ENCODE data around the gene CCSER1.
"Not testable (repeated sequence)": the region's sequence is repeated elsewhere in the genome, so short reads cannot be mapped to it uniquely, and the experiment has no call there.

The CCSER1 gene

DNA sequence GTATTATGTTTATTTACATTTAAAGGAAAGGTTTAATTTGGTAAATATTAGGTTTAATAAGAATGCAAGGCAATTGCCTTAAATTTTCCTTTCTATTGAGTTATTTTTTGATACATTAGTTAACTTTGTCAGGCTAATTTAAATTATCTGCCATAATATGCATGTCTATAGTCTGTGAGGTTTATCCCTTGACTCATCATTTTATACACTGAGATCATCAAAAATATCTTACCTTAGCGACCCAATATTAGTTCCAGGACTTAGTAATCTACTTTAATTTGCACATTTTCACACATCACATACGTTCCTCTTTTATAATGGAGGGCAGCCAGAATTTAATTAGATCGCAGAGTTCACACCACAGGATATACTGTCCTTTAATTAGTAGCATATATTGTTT lies 1177.1 kb downstream of the CCSER1 start:
- no peak overlapping the region for H3K27ac Mint-ChIP-seq (ENCODE audit: low read depth)
- H3K27me3 Mint-ChIP-seq = no peaks in the 10 kb centered on the region
- DNase-seq (ENCODE audit: low spot score in 2 of 2) (no peak), ATAC-seq (replicated peaks; ENCODE audit: extremely low read depth, poor library complexity, severe bottlenecking) (no peak)
- peaks cover 12% of the 10 kb centered on the region for H3K9me3 Mint-ChIP-seq
- no peak overlapping the region for H3K4me3 Mint-ChIP-seq
- no peaks in the 10 kb centered on the region for H3K36me3 Mint-ChIP-seq (ENCODE audit: insufficient read depth)
- no peaks in the 10 kb centered on the region for H3K4me1 Mint-ChIP-seq

DNA sequence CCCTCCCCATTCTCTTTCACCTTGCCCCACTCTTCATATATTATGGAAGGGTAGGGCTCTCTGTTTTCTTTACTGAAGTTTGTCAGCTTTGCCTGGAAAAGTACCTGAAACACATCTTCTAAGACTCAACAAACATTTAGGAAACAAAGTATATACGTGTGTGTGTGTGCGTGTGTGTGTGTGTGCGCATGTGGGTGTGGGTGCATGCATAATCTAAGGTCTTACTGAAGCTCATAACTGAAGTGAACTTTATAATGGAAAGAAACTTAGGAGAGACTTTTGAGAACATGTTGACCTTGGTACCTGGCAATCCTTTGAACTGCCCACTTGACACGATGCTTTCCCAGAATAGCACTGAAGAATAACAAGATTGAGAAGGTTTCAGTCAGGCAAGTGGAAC lies 1190.2 kb downstream of the CCSER1 start:
- Mint-ChIP-seq H3K27me3 (no peaks in the 10 kb centered on the region), H3K4me3 (no peak overlapping the region), H3K9me3 (peaks cover 12% of the 10 kb centered on the region), H3K36me3 (ENCODE audit: insufficient read depth) (no peaks in the 10 kb centered on the region), H3K27ac (ENCODE audit: low read depth) (no peak overlapping the region), H3K4me1 (no peaks in the 10 kb centered on the region)
- no peak for ATAC-seq (replicated peaks; ENCODE audit: extremely low read depth, poor library complexity, severe bottlenecking)
- DNase-seq (ENCODE audit: low spot score in 2 of 2) = no peak

DNA sequence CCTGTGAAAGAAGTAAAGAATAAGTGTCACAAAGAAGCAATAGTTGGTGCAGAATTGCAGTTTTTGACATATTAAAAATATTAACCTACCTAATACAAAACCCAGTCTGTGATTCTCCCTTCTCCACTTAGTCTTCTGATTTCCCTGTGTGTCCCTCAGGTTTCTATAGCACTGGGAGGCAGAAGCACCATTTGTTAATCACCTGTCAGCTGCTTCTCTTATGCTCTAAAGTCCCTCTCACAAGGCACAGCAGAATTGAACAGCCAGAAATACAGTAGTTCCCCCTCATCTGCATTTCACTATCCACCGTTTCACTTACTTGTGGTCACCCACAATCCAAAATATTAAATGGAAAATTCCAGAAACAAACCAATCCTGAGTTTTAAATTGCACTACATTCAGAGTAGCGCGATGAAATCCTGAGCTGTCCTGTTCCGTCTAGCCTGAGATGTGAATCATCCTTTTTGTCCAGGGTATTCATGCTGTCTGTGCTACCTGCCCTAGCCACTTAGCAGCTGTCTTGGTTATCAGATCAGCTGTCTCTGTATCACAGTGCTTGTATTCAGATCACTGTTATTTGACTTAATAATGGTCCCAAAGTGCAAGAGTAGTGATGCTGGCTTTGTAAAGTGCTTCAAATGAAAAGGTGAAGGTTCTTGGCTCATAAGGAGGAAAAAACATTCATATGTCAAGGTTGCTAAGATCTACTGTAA lies 1192.5 kb downstream of the CCSER1 start:
- H3K9me3 Mint-ChIP-seq = peaks cover 3% of the 10 kb centered on the region
- H3K27me3 Mint-ChIP-seq = no peaks in the 10 kb centered on the region
- no peak overlapping the region for H3K4me3 Mint-ChIP-seq
- H3K27ac Mint-ChIP-seq (ENCODE audit: low read depth) = no peak overlapping the region
- DNase-seq (ENCODE audit: low spot score in 2 of 2) (no peak), ATAC-seq (replicated peaks; ENCODE audit: extremely low read depth, poor library complexity, severe bottlenecking) (no peak)
- no peaks in the 10 kb centered on the region for H3K4me1 Mint-ChIP-seq
- H3K36me3 Mint-ChIP-seq (ENCODE audit: insufficient read depth) = no peaks in the 10 kb centered on the region

DNA sequence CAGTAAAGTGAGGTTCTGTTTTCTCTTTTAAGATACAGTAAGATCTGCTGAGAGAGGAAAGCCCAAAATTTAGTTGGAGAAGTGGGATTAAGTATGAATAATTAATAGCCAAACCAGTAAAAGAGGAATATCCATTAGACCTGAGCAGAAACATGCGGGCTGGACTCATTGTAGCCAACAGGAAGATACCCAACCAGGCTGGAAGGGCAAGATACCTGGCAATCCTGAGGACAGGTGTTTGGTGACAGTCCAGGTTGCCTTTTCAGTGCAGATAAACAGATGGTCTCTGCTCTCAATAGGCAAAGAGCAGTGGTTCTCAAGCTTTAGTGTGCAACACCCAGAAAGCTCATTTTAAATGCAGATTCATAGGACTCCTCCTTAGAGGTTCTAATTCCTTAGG lies 1195.8 kb downstream of the CCSER1 start:
- ATAC-seq (replicated peaks; ENCODE audit: extremely low read depth, poor library complexity, severe bottlenecking) (no peak), DNase-seq (ENCODE audit: low spot score in 2 of 2) (no peak)
- Mint-ChIP-seq H3K9me3 (peaks cover 10% of the 10 kb centered on the region), H3K4me1 (no peaks in the 10 kb centered on the region), H3K27me3 (no peaks in the 10 kb centered on the region), H3K4me3 (no peak overlapping the region), H3K36me3 (ENCODE audit: insufficient read depth) (no peaks in the 10 kb centered on the region), H3K27ac (ENCODE audit: low read depth) (no peak overlapping the region)

DNA sequence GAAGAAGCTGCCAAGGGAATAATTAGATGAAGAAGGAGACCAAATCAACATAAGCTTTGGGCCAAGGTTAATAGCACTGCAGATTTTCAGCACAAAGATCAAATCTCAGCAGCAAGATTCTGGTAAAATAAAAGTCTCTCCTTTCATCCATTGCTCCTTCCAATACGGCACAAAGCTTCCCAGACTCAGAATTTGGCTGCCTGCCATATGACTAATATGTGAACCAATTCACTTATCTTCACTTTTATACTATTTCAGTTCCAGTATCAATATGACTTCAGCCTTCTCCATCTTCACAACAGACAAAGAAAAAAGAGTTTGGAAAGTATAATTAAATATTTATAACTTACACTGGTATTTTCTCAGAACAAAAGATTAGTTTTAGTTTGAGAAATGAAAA lies 1198.3 kb downstream of the CCSER1 start:
- Mint-ChIP-seq H3K4me1 (no peaks in the 10 kb centered on the region), H3K27ac (ENCODE audit: low read depth) (no peak overlapping the region), H3K9me3 (peaks cover 14% of the 10 kb centered on the region), H3K27me3 (no peaks in the 10 kb centered on the region), H3K4me3 (no peak overlapping the region), H3K36me3 (ENCODE audit: insufficient read depth) (no peaks in the 10 kb centered on the region)
- no peak for DNase-seq (ENCODE audit: low spot score in 2 of 2)
- ATAC-seq (replicated peaks; ENCODE audit: extremely low read depth, poor library complexity, severe bottlenecking) = no peak

DNA sequence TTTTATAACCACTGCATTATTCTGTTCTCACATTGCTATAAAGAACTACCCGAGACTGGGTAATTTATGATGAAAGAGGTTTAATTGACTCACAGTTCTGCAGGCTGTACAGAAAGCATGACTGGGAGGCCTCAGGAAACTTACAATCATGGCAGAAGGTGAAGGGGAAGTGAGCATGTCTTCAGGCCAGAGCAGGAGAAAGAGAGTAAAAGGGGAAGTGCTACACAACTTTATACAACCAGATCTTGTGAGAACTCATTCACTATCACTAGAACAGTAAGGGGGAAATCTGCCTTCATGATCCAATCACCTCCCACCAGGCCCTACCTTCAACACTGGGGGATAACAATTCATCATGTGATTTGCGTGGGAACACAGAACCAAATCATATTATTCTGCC lies 1199.0 kb downstream of the CCSER1 start:
- H3K27ac Mint-ChIP-seq (ENCODE audit: low read depth); DNase-seq (ENCODE audit: low spot score in 2 of 2); H3K4me3 Mint-ChIP-seq; H3K36me3 Mint-ChIP-seq (ENCODE audit: insufficient read depth); ATAC-seq (replicated peaks; ENCODE audit: extremely low read depth, poor library complexity, severe bottlenecking); H3K4me1 Mint-ChIP-seq; H3K27me3 Mint-ChIP-seq: not testable (repeated sequence)
- H3K9me3 Mint-ChIP-seq = peaks cover 15% of the 10 kb centered on the region

DNA sequence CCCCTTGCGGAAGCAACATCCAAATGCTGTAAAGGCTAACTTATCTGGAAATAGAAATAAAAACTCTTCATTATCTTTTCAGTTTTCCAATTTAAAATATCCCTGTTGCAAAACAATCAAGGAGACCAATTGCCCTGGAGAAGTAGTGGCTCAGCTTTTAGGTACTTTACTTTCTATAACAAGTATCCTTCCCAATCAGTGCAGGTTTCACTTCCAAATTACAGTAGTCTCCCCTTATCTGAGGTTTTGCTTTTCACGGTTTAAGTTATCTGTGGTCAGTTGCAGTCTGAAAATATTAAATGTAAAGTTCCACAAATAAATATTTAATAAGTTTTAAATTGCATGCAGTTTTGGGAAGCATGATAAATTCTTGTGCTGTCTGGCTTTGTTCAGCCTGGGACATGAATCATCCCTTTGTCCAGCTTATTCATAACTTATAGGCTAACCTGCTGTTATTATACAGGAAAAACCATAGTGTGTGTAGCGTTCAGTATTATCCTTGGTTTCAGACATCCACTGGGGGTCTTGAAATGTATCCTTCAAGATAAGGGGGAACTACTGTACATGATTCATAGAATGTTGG lies 1203.5 kb downstream of the CCSER1 start:
- no peak overlapping the region for H3K4me3 Mint-ChIP-seq
- no peaks in the 10 kb centered on the region for H3K27me3 Mint-ChIP-seq
- H3K9me3 Mint-ChIP-seq = peaks cover 21% of the 10 kb centered on the region
- no peak for ATAC-seq (replicated peaks; ENCODE audit: extremely low read depth, poor library complexity, severe bottlenecking)
- DNase-seq (ENCODE audit: low spot score in 2 of 2) = no peak
- no peaks in the 10 kb centered on the region for H3K4me1 Mint-ChIP-seq
- H3K27ac Mint-ChIP-seq (ENCODE audit: low read depth) = no peak overlapping the region
- no peaks in the 10 kb centered on the region for H3K36me3 Mint-ChIP-seq (ENCODE audit: insufficient read depth)

DNA sequence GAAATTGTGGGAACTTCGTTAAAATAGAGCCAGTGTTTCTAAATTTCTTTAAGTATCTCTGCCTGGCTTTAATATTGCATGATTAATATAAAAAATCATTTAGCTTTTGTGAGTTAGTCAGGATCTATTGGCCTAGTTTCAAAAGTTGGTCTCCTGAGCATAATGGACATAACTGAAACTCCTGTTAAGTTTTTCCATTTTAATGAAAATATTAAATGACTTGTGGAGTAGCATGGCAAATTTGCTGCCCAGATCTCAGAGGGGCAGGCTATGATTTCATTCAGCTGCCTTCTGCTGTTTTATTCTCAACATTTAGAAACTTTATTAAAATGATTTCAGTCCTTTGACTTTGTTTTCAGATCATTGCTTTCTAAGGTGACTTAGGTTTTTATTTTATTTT lies 1213.6 kb downstream of the CCSER1 start:
- no peak overlapping the region for H3K27ac Mint-ChIP-seq (ENCODE audit: low read depth)
- H3K27me3 Mint-ChIP-seq = no peaks in the 10 kb centered on the region
- no peaks in the 10 kb centered on the region for H3K36me3 Mint-ChIP-seq (ENCODE audit: insufficient read depth)
- DNase-seq (ENCODE audit: low spot score in 2 of 2) (no peak), ATAC-seq (replicated peaks; ENCODE audit: extremely low read depth, poor library complexity, severe bottlenecking) (no peak)
- no peaks in the 10 kb centered on the region for H3K4me1 Mint-ChIP-seq
- no peak overlapping the region for H3K4me3 Mint-ChIP-seq
- no peaks in the 10 kb centered on the region for H3K9me3 Mint-ChIP-seq

DNA sequence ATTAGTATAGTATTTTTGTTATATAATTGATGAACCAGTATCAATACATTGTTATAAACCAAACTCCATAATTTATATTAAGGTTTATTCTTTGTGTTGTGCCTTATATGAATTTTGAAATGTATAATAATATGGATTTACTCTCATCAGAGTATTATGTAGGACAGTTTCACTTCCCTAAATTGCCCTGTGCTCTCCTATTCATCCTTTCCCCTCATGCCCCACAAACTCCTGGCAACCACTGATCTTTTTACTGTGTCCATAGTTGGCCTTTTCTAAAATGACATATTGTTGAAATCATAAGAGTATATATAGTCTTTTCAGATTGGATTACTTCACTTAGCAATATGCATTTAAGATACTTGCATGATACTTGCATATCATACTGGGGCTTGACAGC lies 1218.4 kb downstream of the CCSER1 start:
- DNase-seq (ENCODE audit: low spot score in 2 of 2) (no peak), ATAC-seq (replicated peaks; ENCODE audit: extremely low read depth, poor library complexity, severe bottlenecking) (no peak)
- Mint-ChIP-seq H3K27ac (ENCODE audit: low read depth) (no peak overlapping the region), H3K4me1 (no peaks in the 10 kb centered on the region), H3K27me3 (no peaks in the 10 kb centered on the region), H3K36me3 (ENCODE audit: insufficient read depth) (no peaks in the 10 kb centered on the region), H3K4me3 (no peak overlapping the region), H3K9me3 (no peaks in the 10 kb centered on the region)

DNA sequence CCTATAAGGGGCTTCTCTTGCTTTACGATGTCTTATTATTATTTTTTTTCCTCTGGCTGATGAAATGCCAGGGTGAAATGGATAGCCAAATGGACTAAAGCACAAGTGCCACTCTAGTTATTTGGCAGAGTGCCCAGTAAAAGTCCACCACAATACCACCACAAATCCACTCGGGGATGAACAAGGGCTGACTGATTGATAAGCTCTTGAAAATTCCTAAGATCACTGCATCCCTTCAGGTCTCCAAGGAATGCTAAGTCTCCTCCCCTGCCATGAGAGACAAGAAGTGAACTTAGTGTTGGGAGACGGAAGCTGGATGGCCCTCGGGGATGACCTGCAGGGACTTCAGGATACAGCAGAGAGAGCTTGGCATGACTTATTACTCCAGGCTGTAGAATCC lies 1229.3 kb downstream of the CCSER1 start:
- H3K27me3 Mint-ChIP-seq; ATAC-seq (replicated peaks; ENCODE audit: extremely low read depth, poor library complexity, severe bottlenecking); DNase-seq (ENCODE audit: low spot score in 2 of 2); H3K4me3 Mint-ChIP-seq; H3K4me1 Mint-ChIP-seq; H3K36me3 Mint-ChIP-seq (ENCODE audit: insufficient read depth); H3K27ac Mint-ChIP-seq (ENCODE audit: low read depth): not testable (repeated sequence)
- H3K9me3 Mint-ChIP-seq = peaks cover 27% of the 10 kb centered on the region

DNA sequence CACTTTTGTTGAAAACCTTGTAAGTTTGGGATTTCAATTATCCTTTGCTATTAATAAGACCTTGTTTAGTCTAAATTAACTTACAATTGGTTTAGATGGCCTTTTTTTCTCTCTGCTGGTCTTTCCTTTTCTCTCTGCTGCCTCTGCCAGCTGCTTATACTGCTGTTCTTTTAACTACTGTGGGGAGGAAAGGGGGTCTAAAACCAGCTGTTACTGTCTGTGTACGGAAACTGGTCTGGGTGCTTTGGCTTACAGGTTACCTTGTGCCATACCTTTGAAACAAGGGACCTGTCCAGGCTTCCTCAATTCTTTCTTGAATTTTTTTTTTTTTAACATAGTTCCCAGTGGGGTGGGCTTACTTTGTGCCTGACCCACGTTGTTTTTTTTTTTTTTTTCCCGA lies 1230.8 kb downstream of the CCSER1 start:
- H3K36me3 Mint-ChIP-seq (ENCODE audit: insufficient read depth); DNase-seq (ENCODE audit: low spot score in 2 of 2); H3K4me3 Mint-ChIP-seq; H3K27me3 Mint-ChIP-seq; ATAC-seq (replicated peaks; ENCODE audit: extremely low read depth, poor library complexity, severe bottlenecking); H3K27ac Mint-ChIP-seq (ENCODE audit: low read depth); H3K4me1 Mint-ChIP-seq: not testable (repeated sequence)
- H3K9me3 Mint-ChIP-seq = peaks cover 26% of the 10 kb centered on the region

DNA sequence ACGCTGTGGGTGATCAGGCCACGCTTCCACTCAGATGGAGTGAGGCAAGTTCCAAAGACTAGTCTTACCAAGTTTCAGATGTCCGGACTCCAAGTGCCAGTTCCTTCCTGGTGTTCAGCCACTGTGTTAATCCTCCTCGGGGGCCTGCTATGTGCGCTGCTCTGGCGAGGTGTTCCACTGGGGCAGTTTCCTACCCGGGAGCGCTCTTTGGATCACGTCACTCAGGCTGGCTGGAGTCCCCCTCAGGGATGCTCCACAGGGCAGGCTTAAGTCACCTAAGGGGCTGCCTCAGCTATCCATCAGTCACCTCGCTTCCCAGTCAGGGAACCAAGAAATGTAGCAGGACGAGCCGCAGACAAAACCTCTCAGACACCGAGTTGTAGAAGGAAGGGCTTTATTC lies 1231.4 kb downstream of the CCSER1 start:
- H3K27ac Mint-ChIP-seq (ENCODE audit: low read depth); H3K36me3 Mint-ChIP-seq (ENCODE audit: insufficient read depth); ATAC-seq (replicated peaks; ENCODE audit: extremely low read depth, poor library complexity, severe bottlenecking); H3K27me3 Mint-ChIP-seq; H3K4me3 Mint-ChIP-seq; H3K4me1 Mint-ChIP-seq; DNase-seq (ENCODE audit: low spot score in 2 of 2): not testable (repeated sequence)
- H3K9me3 Mint-ChIP-seq = peaks cover 22% of the 10 kb centered on the region
